ENCODE measurements around the gene FAM200C. TPM values are rescaled to one million over a fixed set of nuclear protein-coding genes. Genes with fewer than 3 reads are reported as not detected.

FAM200C gene
- total and polyA plus RNA-seq, 9 of the 15 experiments (the other 6 are each of a cell fraction or from before 2014, with no cell fraction given): 1.3 to 7.0 (median 1.8) TPM

DNA sequence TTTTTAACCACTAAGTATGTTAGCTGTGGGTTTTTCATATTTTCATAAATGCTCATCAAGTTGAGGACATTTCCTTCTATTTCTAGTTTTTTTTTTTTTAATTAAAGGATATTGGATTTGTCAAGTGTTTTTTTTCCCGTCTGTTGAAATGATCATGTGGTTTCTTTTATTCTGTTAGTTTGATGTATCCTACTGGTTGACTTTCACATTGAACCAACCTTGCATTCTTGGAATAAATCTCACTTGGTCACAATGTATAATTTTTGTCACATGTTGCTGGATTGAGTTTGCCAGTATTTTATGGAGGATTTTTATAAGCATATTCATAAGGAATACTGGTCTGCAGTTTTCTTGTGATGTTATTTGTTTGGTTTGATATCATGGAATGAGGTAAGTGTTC lies 12.4 kb downstream of the FAM200C start:
- in situ Hi-C loops (cut with MboI): no loop called here
- 10% methylated on average over 1 of the region's 1 CpG for WGBS (ENCODE audit: insufficient coverage, low coverage, missing lambda C conversion rate)
- H3K4me1 ChIP-seq (replicated peaks in 1 of 2; ENCODE audit: control insufficient read depth in 2 of 2, insufficient read depth in 2 of 2, low read length in 2 of 2): no peaks in the 10 kb centered on the region
- ATAC-seq: no peak
- no peak overlapping the region for H3K4me3 ChIP-seq
- no peak overlapping the region for H2AFZ ChIP-seq (ENCODE audit: low read depth, low read length)
- H3K9ac ChIP-seq (ENCODE audit: insufficient read depth in 1 of 2, low read depth in 2 of 2, low read length in 2 of 2): no peak overlapping the region
- intact Hi-C loops (cut with micrococcal nuclease): no loop called here
- H3K79me2 ChIP-seq (ENCODE audit: control insufficient read depth, insufficient read depth, low read length): no peaks in the 10 kb centered on the region
- no peaks in the 10 kb centered on the region; the same call in 1 of the 2 replicates for H3K9me3 ChIP-seq (replicated peaks; ENCODE audit: control insufficient read depth, insufficient read depth, low read depth, low read length)
- BruUV-seq (replicated peaks): no TSS peak
- no peaks in the 10 kb centered on the region for H3K9me1 ChIP-seq (ENCODE audit: control insufficient read depth, insufficient read depth, low read length)
- no peaks in the 10 kb centered on the region for H4K20me1 ChIP-seq (replicated peaks; ENCODE audit: control insufficient read depth, insufficient read depth, low read length)
- H3K27ac ChIP-seq (ENCODE audit: extremely low read depth, low read depth, low read length): no peak overlapping the region
- H3K4me2 ChIP-seq (ENCODE audit: insufficient read depth, low read length): no peak overlapping the region
- FAIRE-seq: no peak
- no peak for DNase-seq (ENCODE audit: extremely low read depth in 1 of 4, low spot score in 3 of 4)
- POLR2A ChIA-PET: no interaction called here
- H3K36me3 ChIP-seq (ENCODE audit: control insufficient read depth, insufficient read depth, low read length): no peaks in the 10 kb centered on the region
- CTCF ChIA-PET (ENCODE audit: low intra/inter-chr PET ratio): no interaction called here
- TF ChIP-seq, protein P1, sequence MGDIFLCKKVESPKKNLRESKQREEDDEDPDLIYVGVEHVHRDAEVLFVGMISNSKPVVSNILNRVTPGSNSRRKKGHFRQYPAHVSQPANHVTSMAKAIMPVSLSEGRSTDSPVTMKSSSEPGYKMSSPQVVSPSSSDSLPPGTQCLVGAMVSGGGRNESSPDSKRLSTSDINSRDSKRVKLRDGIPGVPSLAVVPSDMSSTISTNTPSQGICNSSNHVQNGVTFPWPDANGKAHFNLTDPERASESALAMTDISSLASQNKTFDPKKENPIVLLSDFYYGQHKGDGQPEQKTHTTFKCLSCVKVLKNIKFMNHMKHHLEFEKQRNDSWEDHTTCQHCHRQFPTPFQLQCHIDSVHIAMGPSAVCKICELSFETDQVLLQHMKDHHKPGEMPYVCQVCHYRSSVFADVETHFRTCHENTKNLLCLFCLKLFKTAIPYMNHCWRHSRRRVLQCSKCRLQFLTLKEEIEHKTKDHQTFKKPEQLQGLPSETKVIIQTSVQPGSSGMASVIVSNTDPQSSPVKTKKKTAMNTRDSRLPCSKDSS (IDR thresholded peaks at IDR 0.05; ENCODE audit: low read depth, partially characterized antibody): peak; percentile 30
- TF ChIP-seq CBX3 (IDR thresholded peaks at IDR 0.05; ENCODE audit: borderline replicate concordance in 1 of 2, low read length in 2 of 2): peak in 1 of 2 experiments; percentile 56; a peak in 1 of 3 replicates
- TF ChIP-seq NCOR1 (IDR thresholded peaks at IDR 0.05): no peak
- no peak for TF ChIP-seq ZFP30 (CRISPR knock-in tag; IDR thresholded peaks at IDR 0.05; ENCODE audit: borderline replicate concordance)
- TF ChIP-seq ZNF324 (CRISPR knock-in tag; IDR thresholded peaks at IDR 0.05): peak; percentile 94
- H3K27me3 ChIP-seq (ENCODE audit: control insufficient read depth in 2 of 2, insufficient read depth in 2 of 2, low read length in 2 of 2): no peaks in the 10 kb centered on the region

- no peak for FAIRE-seq
- no peak overlapping the region for H3K9ac ChIP-seq (ENCODE audit: insufficient read depth in 1 of 2, low read depth in 2 of 2, low read length in 2 of 2)
- no peaks in the 10 kb centered on the region for H3K36me3 ChIP-seq (ENCODE audit: control insufficient read depth, insufficient read depth, low read length)
- no peak overlapping the region for H3K4me2 ChIP-seq (ENCODE audit: insufficient read depth, low read length)
- intact Hi-C loops (cut with micrococcal nuclease) (no loop called here), in situ Hi-C loops (cut with MboI) (no loop called here)
- H3K4me3 ChIP-seq: no peak overlapping the region
- no peak for TF ChIP-seq ZNF174 (CRISPR knock-in tag; IDR thresholded peaks at IDR 0.05)
- H2AFZ ChIP-seq (ENCODE audit: low read depth, low read length): no peak overlapping the region
- no TSS peak for BruUV-seq (replicated peaks)
- H3K9me1 ChIP-seq (ENCODE audit: control insufficient read depth, insufficient read depth, low read length): no peaks in the 10 kb centered on the region
- ChIA-PET POLR2A (no interaction called here), CTCF (ENCODE audit: low intra/inter-chr PET ratio) (no interaction called here)
- no peaks in the 10 kb centered on the region; a peak in 1 of 5 replicates for H3K27me3 ChIP-seq (ENCODE audit: control insufficient read depth in 2 of 2, insufficient read depth in 2 of 2, low read length in 2 of 2)
- DNase-seq (ENCODE audit: extremely low read depth in 1 of 4, low spot score in 3 of 4): no peak
- H4K20me1 ChIP-seq (replicated peaks; ENCODE audit: control insufficient read depth, insufficient read depth, low read length): no peaks in the 10 kb centered on the region
- no peaks in the 10 kb centered on the region; the same call in 1 of the 2 replicates for H3K9me3 ChIP-seq (replicated peaks; ENCODE audit: control insufficient read depth, insufficient read depth, low read depth, low read length)
- no peaks in the 10 kb centered on the region for H3K79me2 ChIP-seq (ENCODE audit: control insufficient read depth, insufficient read depth, low read length)
- no peak for ATAC-seq
- no peaks in the 10 kb centered on the region for H3K4me1 ChIP-seq (replicated peaks in 1 of 2; ENCODE audit: control insufficient read depth in 2 of 2, insufficient read depth in 2 of 2, low read length in 2 of 2)
- no peak overlapping the region for H3K27ac ChIP-seq (ENCODE audit: extremely low read depth, low read depth, low read length)
Observed at GRCh38 chr5:160385496-160385895, 14.4 kb downstream of the FAM200C start.

All from K562 (cell line).